ENCODE measurements around the gene GNA12.

GRCh38 chr7:2759736-2760097 lies 84.4 kb downstream of the GNA12 start:
- TF ChIP-seq JUND (IDR thresholded peaks at IDR 0.05) (no peak), CHD2 (IDR thresholded peaks at IDR 0.05; ENCODE audit: low read length, partially characterized antibody) (no peak), CTCF (IDR thresholded peaks at IDR 0.05) (no peak), RAD21 (IDR thresholded peaks at IDR 0.05; ENCODE audit: low read length) (no peak), SIN3A (IDR thresholded peaks at IDR 0.05; ENCODE audit: borderline replicate concordance, low read depth, low read length) (no peak), EP300 (IDR thresholded peaks at IDR 0.05; ENCODE audit: borderline replicate concordance in 1 of 2, low read depth in 1 of 2, low read length in 1 of 2) (no peak), REST (IDR thresholded peaks at IDR 0.05; ENCODE audit: low read depth, low read length) (no peak)
